Measurements from ENCODE around the gene SHISA6. TPM values are rescaled to one million over a fixed set of nuclear protein-coding genes. Genes with fewer than 3 reads are reported as not detected.

SHISA6 gene
- total RNA-seq, 4 donors from 2014 or later: 0.13 to 8.8 (median 0.32) TPM

- TF ChIP-seq CTCF (IDR thresholded peaks at IDR 0.05): no peak
- DNase-seq (ENCODE audit: low spot score) (no peak), ATAC-seq (ENCODE audit: low FRiP score) (no peak)
Measured at GRCh38 chr17:11287791-11288190, 46.8 kb downstream of the SHISA6 start.

GRCh38 chr17:11290814-11291213 lies 49.8 kb downstream of the SHISA6 start:
- no peak for ATAC-seq (ENCODE audit: low FRiP score)
- TF ChIP-seq CTCF (IDR thresholded peaks at IDR 0.05): no peak
- no peak for DNase-seq (ENCODE audit: low spot score)

- DNase-seq (ENCODE audit: low spot score) (no peak), ATAC-seq (ENCODE audit: low FRiP score) (no peak)
- no peak for TF ChIP-seq CTCF (IDR thresholded peaks at IDR 0.05)
Measured at GRCh38 chr17:11292491-11292890, 51.5 kb downstream of the SHISA6 start.

- no peak for ATAC-seq (ENCODE audit: low FRiP score)
- no peak for DNase-seq (ENCODE audit: low spot score)
- no peak for TF ChIP-seq CTCF (IDR thresholded peaks at IDR 0.05)
Measured at GRCh38 chr17:11293480-11293879, 52.5 kb downstream of the SHISA6 start.

- TF ChIP-seq CTCF (IDR thresholded peaks at IDR 0.05): no peak
- no peak for ATAC-seq (ENCODE audit: low FRiP score)
- DNase-seq (ENCODE audit: low spot score): no peak
Measured at GRCh38 chr17:11294826-11295225, 53.8 kb downstream of the SHISA6 start.

GRCh38 chr17:11296994-11297393 lies 56.0 kb downstream of the SHISA6 start:
- DNase-seq (ENCODE audit: low spot score) (no peak), ATAC-seq (ENCODE audit: low FRiP score) (no peak)
- no peak for TF ChIP-seq CTCF (IDR thresholded peaks at IDR 0.05)

- TF ChIP-seq CTCF (IDR thresholded peaks at IDR 0.05): no peak
- ATAC-seq (ENCODE audit: low FRiP score) (no peak), DNase-seq (ENCODE audit: low spot score) (no peak)
Measured at GRCh38 chr17:11298401-11298800, 57.4 kb downstream of the SHISA6 start.
